Measurements from ENCODE around the gene LRRK1. TPM values are rescaled to one million over a fixed set of nuclear protein-coding genes. Genes with fewer than 3 reads are reported as not detected.

The LRRK1 gene
- total and polyA plus RNA-seq, 8 donors: 2.3 to 73.3 (median 7.0) TPM

- no peak overlapping the region for H3K27ac ChIP-seq
- TF ChIP-seq POLR2A (IDR thresholded peaks at IDR 0.05) (no peak), CTCF (IDR thresholded peaks at IDR 0.05) (no peak), POLR2AphosphoS5 (IDR thresholded peaks at IDR 0.05) (no peak)
- no peaks in the 10 kb centered on the region for H3K9me3 ChIP-seq
- no peak overlapping the region for H3K4me3 ChIP-seq
- H3K36me3 ChIP-seq: peaks cover 0 to 40% (median 36%) of the 10 kb centered on the region in 4 donors
- peaks cover 0 to 16% (median 8%) of the 10 kb centered on the region in 4 donors for H3K4me1 ChIP-seq
- intact Hi-C loops (cut with DNase I; ENCODE audit: low total_unique reads): loop anchor here (10.0 kb wide), 1 partner anchor 65 kb away; no protein-coding TSS in a partner anchor
- 82 to 87% (median 83%) methylated on average over 9 of the region's 9 CpGs for WGBS, 5 donors
- no peak for DNase-seq
- no peaks in the 10 kb centered on the region for H3K27me3 ChIP-seq
These were observed 100.3 kb downstream of the LRRK1 start for GRCh38 chr15:101019366-101019896.

GRCh38 chr15:101020451-101020850 lies 101.3 kb downstream of the LRRK1 start:
- H3K27ac ChIP-seq: no peak overlapping the region
- intact Hi-C loops (cut with DNase I; ENCODE audit: low total_unique reads): no loop called here
- no peak overlapping the region for H3K4me3 ChIP-seq
- DNase-seq: peak in 1 of 2 donors; percentile 11
- no peaks in the 10 kb centered on the region for H3K27me3 ChIP-seq
- peaks cover 0 to 47% (median 38%) of the 10 kb centered on the region in 4 donors for H3K36me3 ChIP-seq
- no peak for TF ChIP-seq CTCF (IDR thresholded peaks at IDR 0.05)
- TF ChIP-seq POLR2A (IDR thresholded peaks at IDR 0.05): no peak
- no peak for TF ChIP-seq EP300 (IDR thresholded peaks at IDR 0.05)
- no peak for TF ChIP-seq POLR2AphosphoS5 (IDR thresholded peaks at IDR 0.05)
- WGBS, 5 donors: 91 to 97% (median 94%) methylated on average over 5 of the region's 5 CpGs
- H3K9me3 ChIP-seq: no peaks in the 10 kb centered on the region
- peaks cover 0 to 10% (median 8%) of the 10 kb centered on the region in 4 donors for H3K4me1 ChIP-seq

GRCh38 chr15:101020945-101021344 lies 101.8 kb downstream of the LRRK1 start:
- Histone ChIP-seq H3K27ac (no peak overlapping the region), H3K4me3 (no peak overlapping the region), H3K4me1 (peaks cover 0 to 10% (median 7%) of the 10 kb centered on the region in 4 donors), H3K9me3 (no peaks in the 10 kb centered on the region), H3K36me3 (peaks cover 0 to 47% (median 39%) of the 10 kb centered on the region in 4 donors), H3K27me3 (no peaks in the 10 kb centered on the region)
- 74 to 83% (median 80%) methylated on average over 10 of the region's 10 CpGs for WGBS, 5 donors
- TF ChIP-seq CTCF (IDR thresholded peaks at IDR 0.05) (no peak), POLR2AphosphoS5 (IDR thresholded peaks at IDR 0.05) (no peak)
- intact Hi-C loops (cut with DNase I; ENCODE audit: low total_unique reads): no loop called here
- peak in 1 of 2 donors; percentile 9 for DNase-seq

- TF ChIP-seq CTCF (IDR thresholded peaks at IDR 0.05): no peak
- TF ChIP-seq POLR2A (IDR thresholded peaks at IDR 0.05): no peak
- TF ChIP-seq EP300 (IDR thresholded peaks at IDR 0.05): no peak
- no peak for TF ChIP-seq POLR2AphosphoS5 (IDR thresholded peaks at IDR 0.05)
- peak in 1 of 2 donors; percentile 16 for DNase-seq
These were observed 103.1 kb downstream of the LRRK1 start for GRCh38 chr15:101022306-101022705.

More at GRCh38 chr15:101022306-101022705, 103.1 kb downstream of the LRRK1 start:
- Histone ChIP-seq H3K9me3 (no peaks in the 10 kb centered on the region), H3K27me3 (no peaks in the 10 kb centered on the region), H3K36me3 (peaks cover 0 to 47% (median 43%) of the 10 kb centered on the region in 4 donors), H3K27ac (peak overlapping the region in 1 of 5 donors; percentile 75), H3K4me3 (no peak overlapping the region), H3K4me1 (peaks cover 0 to 10% (median 5%) of the 10 kb centered on the region in 4 donors)
- WGBS, 5 donors: 79 to 89% (median 87%) methylated on average over 8 to 11 of the region's 11 CpGs
- intact Hi-C loops (cut with DNase I; ENCODE audit: low total_unique reads): no loop called here

Measured in stomach (tissue), 9 donors.